GM18502 (cell line): ENCODE data around the gene ATF5.
A peak's percentile ranks its signal among the peaks of the same experiment; 100 is the strongest.
"Not testable (repeated sequence)": the region's sequence is repeated elsewhere in the genome, so short reads cannot be mapped to it uniquely, and the experiment has no call there.

ENCODE experiments used
- ATAC-seq: cut with Tn5 transposase; IDR thresholded peaks from one replicate; pipeline ENCODE4 v1.9.1; 2021; ENCODE audit warnings: mild to moderate bottlenecking; ENCODE audit not compliant: unreplicated experiment, poor library complexity

Gene ATF5

DNA sequence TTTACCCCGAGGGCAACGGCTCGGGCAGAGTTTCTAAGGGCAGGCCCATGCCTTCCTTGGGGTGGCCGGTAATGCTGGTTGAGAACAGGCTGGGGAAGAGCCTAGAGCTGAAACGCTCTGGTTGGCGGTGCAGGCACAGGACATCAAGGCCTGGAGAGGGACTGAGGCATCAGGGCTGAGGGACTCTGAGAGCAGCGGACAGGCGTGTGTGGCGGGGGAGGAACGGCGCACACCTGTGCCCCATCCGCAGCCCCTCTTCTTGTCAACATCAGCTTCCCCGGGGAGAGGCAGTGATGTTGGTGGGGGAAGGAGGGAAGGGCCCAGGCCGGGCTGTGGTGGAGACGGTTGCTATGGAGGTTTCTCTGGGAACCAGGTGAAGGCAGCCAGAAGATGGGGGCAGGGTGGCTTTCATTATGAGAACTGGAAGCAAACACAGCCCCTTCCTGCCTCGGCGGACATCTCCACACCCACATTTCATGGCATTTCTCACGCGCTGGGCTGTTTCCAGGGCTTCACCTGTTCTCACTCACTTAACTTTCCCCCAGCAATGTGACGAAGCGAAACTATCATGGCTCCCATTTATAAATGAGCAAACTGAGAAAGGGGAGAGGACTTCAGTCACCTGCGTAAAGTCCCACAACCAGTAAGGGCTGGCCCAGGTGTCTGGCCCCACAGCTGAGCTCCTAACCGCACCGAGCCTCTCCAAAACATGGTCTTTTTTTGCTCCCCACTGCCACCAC is 8.2 kb upstream of the ATF5 start:
- ATAC-seq = no peak

GRCh38 chr19:49921871-49922795 is 6.9 kb upstream of the ATF5 start:
- no peak for ATAC-seq

GRCh38 chr19:49923055-49924003 is 5.7 kb upstream of the ATF5 start:
- ATAC-seq = no peak

DNA sequence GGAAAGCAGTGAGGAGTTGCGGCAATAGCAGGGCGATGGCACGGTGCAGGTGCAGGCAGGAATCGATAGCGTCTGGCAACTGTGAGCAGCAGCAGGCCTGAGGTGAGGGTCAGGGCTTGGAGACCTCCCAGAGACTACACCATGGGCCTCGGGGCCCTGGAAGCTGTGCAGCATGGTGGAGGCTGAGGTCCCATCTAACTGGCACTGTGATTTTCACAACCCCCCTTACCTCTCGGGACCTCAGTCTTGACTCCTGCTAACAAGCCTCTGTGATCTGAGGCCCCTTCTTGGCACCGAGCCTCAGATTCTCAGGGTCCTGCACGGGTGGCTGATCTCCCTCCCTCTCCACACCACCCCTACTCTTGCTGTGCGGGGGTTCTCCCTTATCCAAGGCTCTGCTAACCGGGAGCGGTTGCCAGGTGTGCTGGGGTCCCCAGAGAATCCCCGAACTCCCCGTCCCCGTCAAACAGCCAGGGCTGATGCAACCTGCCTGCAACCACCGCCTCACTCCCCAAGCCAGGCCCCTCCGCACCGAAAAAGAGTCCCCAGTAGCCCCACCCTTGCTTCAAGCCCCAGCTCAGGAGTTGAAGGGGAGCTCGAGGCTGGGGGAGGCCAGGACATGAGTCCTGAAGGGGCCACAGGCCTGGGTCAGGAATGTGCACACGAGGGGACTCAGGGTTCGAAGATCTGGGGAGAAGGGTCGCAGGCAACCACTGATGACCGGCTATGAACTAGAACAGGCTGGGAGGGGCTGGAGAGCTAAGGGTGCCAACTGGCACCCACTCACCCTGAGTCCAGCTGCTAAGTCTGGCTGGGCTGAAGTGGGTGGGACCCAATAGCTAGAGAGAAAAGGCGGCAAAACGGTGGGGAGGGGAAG is 4.8 kb upstream of the ATF5 start:
- no peak for ATAC-seq

- ATAC-seq = not testable (repeated sequence)
Measured at GRCh38 chr19:49924881-49925210, 4.2 kb upstream of the ATF5 start.

GRCh38 chr19:49925486-49925885 is 3.5 kb upstream of the ATF5 start:
- no peak for ATAC-seq

DNA sequence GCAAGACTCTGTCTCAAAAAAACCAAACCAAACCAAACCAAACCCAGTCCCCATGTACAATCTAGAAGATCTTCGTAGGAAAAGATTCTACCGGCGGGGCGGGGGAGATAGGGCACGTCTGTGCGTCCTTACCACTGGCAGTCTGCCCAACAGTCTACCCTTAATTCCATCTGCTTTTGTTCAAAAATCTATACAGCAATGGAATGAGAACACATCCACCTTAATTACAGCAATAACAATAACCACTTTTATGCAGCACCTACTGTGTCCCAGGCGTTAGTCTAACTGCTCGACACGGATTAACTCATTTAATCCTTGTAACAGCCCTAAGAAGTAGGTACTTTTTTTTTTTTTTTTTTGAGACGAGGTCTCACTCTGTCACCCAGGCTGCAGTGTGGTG is 2.5 kb upstream of the ATF5 start:
- no peak for ATAC-seq

DNA sequence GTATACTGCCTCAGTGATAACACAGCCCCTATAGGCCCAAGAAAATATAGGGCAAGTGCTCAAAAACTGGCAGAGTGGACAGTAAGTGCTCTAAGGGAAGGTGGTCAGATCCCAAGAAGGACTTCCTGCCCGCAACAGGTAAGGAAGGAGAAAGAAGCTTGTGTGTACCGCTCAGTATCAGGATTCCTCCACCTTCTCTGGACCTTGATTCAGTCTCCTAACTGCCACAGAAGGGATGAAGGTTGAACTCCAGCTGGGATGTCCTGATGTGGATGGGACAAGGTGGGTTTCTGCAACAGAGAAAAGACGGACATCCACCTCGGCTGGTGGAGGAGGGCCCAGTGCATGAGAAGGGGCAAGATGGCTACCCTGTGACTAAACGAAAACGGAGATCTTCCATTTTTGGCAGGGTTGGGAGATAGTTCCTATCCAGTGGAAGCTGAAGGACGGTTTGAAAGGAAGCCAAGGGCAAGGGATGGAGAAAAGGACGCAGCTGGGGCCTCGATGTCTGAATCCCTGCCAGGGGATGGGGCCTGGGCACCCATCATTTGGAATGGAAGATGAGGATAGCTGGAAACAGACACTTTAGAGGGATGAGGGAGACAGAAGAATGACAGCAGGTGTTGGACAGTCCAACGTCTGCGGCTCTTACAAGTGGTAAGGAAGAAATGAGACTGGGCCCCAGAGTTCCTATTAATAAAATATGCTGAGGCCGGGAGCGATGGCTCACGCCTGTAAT is 1.3 kb upstream of the ATF5 start:
- no peak for ATAC-seq

- peak; percentile 67 for ATAC-seq
Measured at GRCh38 chr19:49929611-49930482, 842 bp downstream of the ATF5 start.

DNA sequence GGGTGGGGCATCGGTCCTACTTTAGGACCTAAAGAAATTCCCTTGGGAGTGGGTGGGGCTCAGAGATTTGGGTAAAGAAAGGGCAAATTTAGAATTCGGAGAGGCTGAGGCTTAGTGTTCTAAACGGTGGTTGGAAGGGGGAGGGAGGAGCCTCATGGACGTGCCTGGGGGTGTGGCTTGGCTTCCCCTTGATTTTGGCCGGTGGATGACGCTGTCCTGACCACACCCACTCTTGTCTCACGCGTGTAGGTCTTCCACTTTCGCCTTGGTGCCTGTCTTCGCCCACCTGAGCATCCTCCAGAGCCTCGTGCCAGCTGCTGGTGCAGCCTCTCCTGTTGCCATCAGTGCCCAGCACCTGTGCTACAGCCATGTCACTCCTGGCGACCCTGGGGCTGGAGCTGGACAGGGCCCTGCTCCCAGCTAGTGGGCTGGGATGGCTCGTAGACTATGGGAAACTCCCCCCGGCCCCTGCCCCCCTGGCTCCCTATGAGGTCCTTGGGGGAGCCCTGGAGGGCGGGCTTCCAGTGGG is 1.5 kb downstream of the ATF5 start:
- no peak for ATAC-seq

- no peak for ATAC-seq
Measured at GRCh38 chr19:49931293-49932040, 2.5 kb downstream of the ATF5 start.

DNA sequence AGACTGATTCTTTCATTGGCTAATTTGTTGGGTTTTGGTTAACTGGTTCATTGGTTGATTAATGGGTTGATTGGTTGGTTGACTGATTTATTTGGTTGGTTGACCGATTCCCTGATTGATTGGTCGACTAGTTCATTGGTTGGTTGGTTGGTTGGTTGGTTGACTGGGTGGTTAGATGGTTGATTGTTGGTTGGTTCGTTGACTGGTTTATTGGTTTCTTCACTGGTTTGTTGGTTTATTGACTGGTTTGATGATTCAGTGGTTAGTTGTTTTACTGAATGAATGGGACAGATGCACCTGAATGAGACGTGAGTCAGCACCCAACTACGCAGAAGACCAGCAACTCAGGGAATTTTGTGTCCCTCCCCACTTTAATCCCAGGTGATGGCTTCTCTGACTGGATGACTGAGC is 3.0 kb downstream of the ATF5 start:
- no peak for ATAC-seq

- no peak for ATAC-seq
Measured at GRCh38 chr19:49932731-49933131, 3.7 kb downstream of the ATF5 start.

- ATAC-seq = no peak
Measured at GRCh38 chr19:49933643-49934042, 4.6 kb downstream of the ATF5 start.

- no peak for ATAC-seq
Measured at GRCh38 chr19:49936549-49936948, 7.5 kb downstream of the ATF5 start.

DNA sequence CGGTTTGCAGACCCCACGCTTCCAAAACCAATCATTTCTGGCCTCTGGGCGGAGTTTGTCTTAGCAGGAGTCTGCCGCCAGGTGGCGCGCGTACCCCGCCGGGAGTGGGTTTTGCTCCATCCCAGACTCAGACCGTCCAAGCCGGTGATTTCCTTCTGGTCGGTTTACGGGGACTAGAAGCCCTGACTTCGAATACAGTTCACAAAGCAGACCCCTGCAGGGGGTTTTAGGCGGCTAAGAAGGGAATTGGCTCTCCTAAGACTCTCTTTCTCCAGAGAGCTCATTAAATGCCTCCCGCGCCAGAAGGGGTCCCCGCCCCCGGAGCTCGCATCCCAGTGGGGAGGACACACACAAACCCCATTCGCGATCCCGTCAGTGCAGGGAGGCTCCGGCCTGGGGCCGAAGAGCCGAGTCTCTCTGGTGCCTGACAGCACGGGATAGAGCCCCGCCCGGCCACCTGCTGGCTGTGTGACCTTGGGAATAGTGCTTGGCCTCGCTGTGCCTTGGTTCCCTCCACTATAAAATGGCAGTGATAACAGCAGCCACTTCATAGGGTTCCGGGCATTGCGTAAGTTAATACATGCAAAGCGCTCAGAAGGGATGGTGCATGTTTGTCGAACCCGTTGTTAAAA is 8.9 kb downstream of the ATF5 start:
- no peak for ATAC-seq

GRCh38 chr19:49938662-49939061 is 9.7 kb downstream of the ATF5 start:
- no peak for ATAC-seq
